Heart right ventricle (tissue), 16 donors: Measurements from ENCODE around the gene EIF3D. TPM values are rescaled to one million over a fixed set of nuclear protein-coding genes. Genes with fewer than 3 reads are reported as not detected.

Experiments
- ATAC-seq, 8 donors: fragments of 200-7000 bp; cut with Tn5 transposase; one replicate each; pipeline ENCODE4 v1.9.1; 2020; ENCODE audit warnings: mild to moderate bottlenecking in 8 of 8, moderate library complexity in 8 of 8, moderate number of reproducible peaks in 1 of 8
- DNase-seq, 2 donors: peaks; one replicate each; pipeline ENCODE4 v3.0.0-alpha.2; 2020
- H3K27ac ChIP-seq, 10 donors: fragments of 200-600 bp; sonication (generic) in 2 of 10; one replicate each; pipeline versions ENCODE4 v1.5.0 to v1.8.0; 2020 to 2022; ENCODE audit warnings: mild to moderate bottlenecking in 3 of 10
- H3K27me3 ChIP-seq, 7 donors: fragments of 200-600 bp; one replicate each; pipeline ENCODE4 v1.8.0; 2021 to 2022; ENCODE audit warnings: mild to moderate bottlenecking in 2 of 7
- H3K36me3 ChIP-seq, 9 donors: fragments of 200-600 bp; sonication (generic) in 1 of 9; one replicate each; pipeline versions ENCODE4 v1.5.0 to v1.8.0; 2020 to 2022; ENCODE audit warnings: mild to moderate bottlenecking in 2 of 9
- H3K4me1 ChIP-seq, 9 donors: fragments of 200-600 bp; sonication (generic) in 1 of 9; one replicate each; pipeline versions ENCODE4 v1.5.0 to v1.8.0; 2020 to 2022; ENCODE audit warnings: mild to moderate bottlenecking in 4 of 9
- H3K4me3 ChIP-seq, 10 donors: fragments of 200-600 bp; sonication (generic) in 2 of 10; one replicate each; pipeline versions ENCODE4 v1.5.0 to v1.8.0; 2020 to 2022; ENCODE audit warnings: mild to moderate bottlenecking in 7 of 10, moderate library complexity in 2 of 10
- H3K9me3 ChIP-seq, 11 donors: fragments of 200-600 bp in 10 of 11; sonication (generic) in 2 of 11; one replicate each; pipeline versions ENCODE4 v1.5.0 to v1.8.0; 2013 to 2022; ENCODE audit warnings: mild to moderate bottlenecking in 2 of 11, control low read depth in 1 of 11, moderate library complexity in 1 of 11
- CTCF ChIP-seq, 9 donors: fragments of 200-600 bp; sonication (generic) in 2 of 9; IDR thresholded peaks; one replicate each; pipeline versions ENCODE4 v1.5.0 to v1.8.0; 2021 to 2022; ENCODE audit warnings: antibody characterized with exemption in 9 of 9, mild to moderate bottlenecking in 5 of 9, moderate library complexity in 1 of 9
- WGBS, 2 donors: extraction: QIAGEN DNeasy Blood & Tissue Kit; methylation state at CpG; one replicate each; pipeline ENCODE4 v1.1.7; 2013; ENCODE audit warnings: inconsistent platforms in 1 of 2; 5-methylcytosine and 5-hydroxymethylcytosine counted together
- intact Hi-C, 10 donors: fragments of 100-400 bp; cut with DNase I; formaldehyde crosslinking; loops; one replicate each; pipeline versions ENCODE4 v1.11.1 to v1.14.2; 2022
- polyA plus RNA-seq, 2 donors: library from polyadenylated mRNA; stranded (reverse); fragments of 200-250 nt; gene quantifications; one replicate each; pipeline ENCODE4 v1.2.3, GENCODE V29; 2013
- total RNA-seq, 10 donors: library from RNA; stranded (reverse); fragmentation: NEBNext Ultra II Directional in 3 of 10; extraction: Animal tissue kit (Norgen Biotek cat#: 25700) in 3 of 10; gene quantifications; one replicate each; pipeline versions ENCODE4 v1.2.1 to v1.2.4, GENCODE V29; 2021 to 2023
- donor health status: Arrhythmogenic right ventricular cardiomyopathy.
- donor health status: ischemic (EF 13 %, LVEDD 7.1; RV severe dilation, severe dysfunction).
- donor health status: healthy with polysubstance abuse.
- donor health status: DM: no; HTN: yes; CAD: no.
- donor health status: DM: no; HTN: no; CAD: no.
- donor health status: ischemic (EF 25% LVEDD 6.9; RV normal size, moderate dysfunction).
- donor health status: ischemic (EF 25% LVEDD 5.7; RV mildly dilated, moderate dysfunction).
- donor health status: healthy.
- donor health status: DM: yes; HTN: yes; CAD: no.
- donor health status: Ischemic cardiomyopathy.
- donor health status: ischemic (EF 35%, LVEDD 5.7; RV mildly dilated, moderate dysfunction).
- donor health status: nonischemic (EF 11% LVEDD 7.7; RV severe dilation, severe dysfunction).
- donor health status: DM: yes; HTN: yes; CAD: no.
- donor health status: PGD.
- donor health status: ischemic (EF 29% LVEDD 5.4; RV normal size, mild dysfunction).
- donor health status: nonischemic (EF 23%, LVEDD 6.1; RV moderate dilation, normal function).

EIF3D gene
- total and polyA plus RNA-seq, 12 donors: 61.4 to 180 (median 79.9) TPM

GRCh38 chr22:36463783-36464184 lies 65.2 kb downstream of the EIF3D start:
- Histone ChIP-seq H3K27ac (peak overlapping the region; percentile 70 to 97 (median 90)), H3K27me3 (no peaks in the 10 kb centered on the region), H3K4me1 (peaks cover 22 to 84% (median 72%) of the 10 kb centered on the region in 9 donors), H3K4me3 (no peak overlapping the region), H3K9me3 (no peaks in the 10 kb centered on the region), H3K36me3 (peaks cover 0 to 8% (median 0%) of the 10 kb centered on the region in 9 donors)
- WGBS, 2 donors: 63 to 70% methylated on average over 17 of the region's 17 CpGs
- no peak for TF ChIP-seq CTCF (IDR thresholded peaks at IDR 0.05)
- DNase-seq (peak; percentile 68 to 79), ATAC-seq (peak; percentile 23 to 72 (median 56))
- intact Hi-C loops: loop anchor here in 3 of 10 donors (2.0 to 5.0 kb wide), 3 partner anchors 76 to 139 kb away; partner anchors contain the start of gene MYH9 (in 1 of the 3)

GRCh38 chr22:36461665-36462649 lies 67.0 kb downstream of the EIF3D start:
- TF ChIP-seq CTCF (IDR thresholded peaks at IDR 0.05): no peak

More at GRCh38 chr22:36461665-36462649, 67.0 kb downstream of the EIF3D start:
- DNase-seq (no peak), ATAC-seq (peak in 6 of 8 donors; percentile 1 to 41 (median 22))
- no peaks in the 10 kb centered on the region for H3K27me3 ChIP-seq
- no peaks in the 10 kb centered on the region for H3K9me3 ChIP-seq
- H3K36me3 ChIP-seq: peaks cover 0 to 7% (median 0%) of the 10 kb centered on the region in 9 donors
- WGBS, 2 donors: 59 to 62% methylated on average over 16 of the region's 16 CpGs
- H3K4me3 ChIP-seq: no peak overlapping the region
- H3K27ac ChIP-seq: peak overlapping the region; percentile 62 to 97 (median 90)
- intact Hi-C loops: loop anchor here in 2 of 10 donors (2.0 to 5.0 kb wide), 2 partner anchors 75 to 137 kb away; partner anchors contain the start of gene MYH9 (in 1 of the 2)
- peaks cover 21 to 83% (median 73%) of the 10 kb centered on the region in 9 donors for H3K4me1 ChIP-seq

Other genes with a start within 250 kb of the EIF3D start
- gene MYH9, start 141.2 kb downstream of the EIF3D start, total RNA-seq: 100 to 1,000 TPM; 132 to 345 (median 189) TPM
- 100 to 1,000 TPM; 134 to 243 TPM for gene MYH9, start 141.2 kb downstream of the EIF3D start, polyA plus RNA-seq
- 100 to 1,000 TPM; 107 to 142 (median 122) TPM for gene TXN2, start 47.5 kb downstream of the EIF3D start, total RNA-seq
- 100 to 1,000 TPM; 103 to 155 TPM for gene TXN2, start 47.5 kb downstream of the EIF3D start, polyA plus RNA-seq
- 10 to 100 TPM in 3 of 10 donors, 1 to 10 TPM in 7; 6.3 to 15.7 (median 8.6) TPM for gene FOXRED2, start 22.1 kb downstream of the EIF3D start, total RNA-seq
- 1 to 10 TPM; 2.2 to 2.4 TPM for gene FOXRED2, start 22.1 kb downstream of the EIF3D start, polyA plus RNA-seq
- not detected for gene CACNG2, start 174.6 kb upstream of the EIF3D start, total RNA-seq
- not detected for gene CACNG2, start 174.6 kb upstream of the EIF3D start, polyA plus RNA-seq
- 10 to 100 TPM; 20.8 to 34.4 (median 26.3) TPM for gene IFT27, start 247.0 kb upstream of the EIF3D start, total RNA-seq
- 10 to 100 TPM; 19.6 to 63.6 TPM for gene IFT27, start 247.0 kb upstream of the EIF3D start, polyA plus RNA-seq